Cardiac muscle cell (in vitro differentiated cells and primary cell): ENCODE measurements around the gene GRB10. TPM values are rescaled to one million over a fixed set of nuclear protein-coding genes. Genes with fewer than 3 reads are reported as not detected.

Experiments used
- DNase-seq, 2 donors: peaks; one replicate each; pipeline versions ENCODE4 v3.0.0 to v3.0.0-alpha.2; 2010 to 2017; ENCODE audit warnings: low read depth in 1 of 2, low spot score in 1 of 2
- H3K27ac ChIP-seq: fragments of 200-600 bp; sonication (generic); 2 replicates; pipeline ENCODE4 v1.5.1; 2016
- H3K27me3 ChIP-seq: fragments of 200-600 bp; sonication (generic); 2 replicates; pipeline ENCODE4 v1.6.0; 2016; ENCODE audit warnings: control low read depth
- H3K36me3 ChIP-seq: fragments of 200-600 bp; sonication (generic); 2 replicates; pipeline ENCODE4 v1.5.1; 2016; ENCODE audit warnings: control low read depth
- H3K4me1 ChIP-seq: fragments of 200-600 bp; sonication (generic); 2 replicates; pipeline ENCODE4 v1.8.1; 2017; ENCODE audit warnings: low read depth, mild to moderate bottlenecking, mixed run types
- H3K4me3 ChIP-seq: fragments of 200-600 bp; sonication (generic); 2 replicates; pipeline ENCODE4 v1.5.1; 2016; ENCODE audit warnings: mild to moderate bottlenecking
- H3K9me3 ChIP-seq: fragments of 200-600 bp; sonication (generic); 2 replicates; pipeline ENCODE4 v1.5.1; 2017; ENCODE audit warnings: low read depth, mild to moderate bottlenecking, control low read depth
- polyA plus RNA-seq: library from polyadenylated mRNA; unstranded; fragments of >200 nt; fragmentation: Nextera tagmentation; extraction: Ambion mirVana; gene quantifications from 2 replicates; pipeline ENCODE4 v1.2.1, GENCODE V29; 2016
- total RNA-seq: library from RNA; depleted of rRNA; stranded (reverse); fragments of >200 nt; gene quantifications from 2 replicates; pipeline ENCODE4 v1.2.3, GENCODE V29; 2016
- TF ChIP-seq, protein P1 (sequence below): IDR thresholded peaks from 2 replicates; pipeline ENCODE4 v1.5.1; 2012; ENCODE audit warnings: low read depth, mild to moderate bottlenecking, low read length

The GRB10 gene
- total and polyA plus RNA-seq, 2 experiments from 2014 or later: 9.9 to 25.3 TPM

DNA sequence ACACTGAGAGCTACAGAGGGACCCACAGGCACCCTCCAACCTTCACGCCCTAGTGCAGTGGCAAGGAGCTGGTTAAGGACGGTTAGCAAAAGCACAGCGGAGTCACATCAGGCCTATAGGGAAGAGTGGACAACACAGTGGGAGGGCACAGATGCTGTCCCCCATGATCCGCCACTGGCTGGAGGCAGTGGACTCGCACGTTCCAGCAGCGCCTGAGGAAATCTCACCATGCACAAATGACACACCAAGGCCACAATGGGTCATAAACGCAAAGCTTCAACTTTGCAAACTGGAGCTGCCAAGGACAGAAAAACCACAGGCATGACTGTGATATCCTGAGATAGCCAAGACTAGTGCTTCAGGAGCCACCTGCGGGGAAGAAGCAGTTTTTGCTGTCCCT, 58.8 kb downstream of the GRB10 start:
- H3K27me3 ChIP-seq: no peaks in the 10 kb centered on the region
- TF ChIP-seq, protein P1, sequence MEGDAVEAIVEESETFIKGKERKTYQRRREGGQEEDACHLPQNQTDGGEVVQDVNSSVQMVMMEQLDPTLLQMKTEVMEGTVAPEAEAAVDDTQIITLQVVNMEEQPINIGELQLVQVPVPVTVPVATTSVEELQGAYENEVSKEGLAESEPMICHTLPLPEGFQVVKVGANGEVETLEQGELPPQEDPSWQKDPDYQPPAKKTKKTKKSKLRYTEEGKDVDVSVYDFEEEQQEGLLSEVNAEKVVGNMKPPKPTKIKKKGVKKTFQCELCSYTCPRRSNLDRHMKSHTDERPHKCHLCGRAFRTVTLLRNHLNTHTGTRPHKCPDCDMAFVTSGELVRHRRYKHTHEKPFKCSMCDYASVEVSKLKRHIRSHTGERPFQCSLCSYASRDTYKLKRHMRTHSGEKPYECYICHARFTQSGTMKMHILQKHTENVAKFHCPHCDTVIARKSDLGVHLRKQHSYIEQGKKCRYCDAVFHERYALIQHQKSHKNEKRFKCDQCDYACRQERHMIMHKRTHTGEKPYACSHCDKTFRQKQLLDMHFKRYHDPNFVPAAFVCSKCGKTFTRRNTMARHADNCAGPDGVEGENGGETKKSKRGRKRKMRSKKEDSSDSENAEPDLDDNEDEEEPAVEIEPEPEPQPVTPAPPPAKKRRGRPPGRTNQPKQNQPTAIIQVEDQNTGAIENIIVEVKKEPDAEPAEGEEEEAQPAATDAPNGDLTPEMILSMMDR: no peak
- no peaks in the 10 kb centered on the region for H3K9me3 ChIP-seq
- H3K4me3 ChIP-seq: no peak overlapping the region
- DNase-seq: no peak
- H3K4me1 ChIP-seq: peaks cover 29% of the 10 kb centered on the region
- no peak overlapping the region for H3K27ac ChIP-seq
- H3K36me3 ChIP-seq: no peaks in the 10 kb centered on the region

DNA sequence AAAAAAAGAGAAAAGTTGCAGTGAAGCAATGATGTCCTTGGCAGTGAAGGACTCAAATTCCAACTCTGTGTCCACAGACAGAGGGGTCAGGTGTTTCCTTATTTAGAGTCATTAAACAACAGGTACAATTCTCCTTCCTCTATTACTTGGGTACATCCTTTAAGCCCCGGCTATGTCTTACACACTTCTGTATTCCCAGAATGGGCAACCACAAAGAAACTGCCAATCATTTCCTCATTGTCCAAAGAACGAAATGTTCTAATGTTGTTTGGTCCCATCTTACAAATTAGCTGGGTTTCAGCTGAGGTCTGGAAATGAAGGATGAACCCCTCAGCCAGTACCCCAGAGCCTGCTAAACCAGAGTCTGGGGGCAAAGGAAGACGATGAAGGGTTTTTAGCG, 59.5 kb downstream of the GRB10 start:
- peaks cover 36% of the 10 kb centered on the region for H3K4me1 ChIP-seq
- no peak overlapping the region for H3K27ac ChIP-seq
- no peak for DNase-seq
- no peaks in the 10 kb centered on the region for H3K36me3 ChIP-seq
- no peak overlapping the region for H3K4me3 ChIP-seq
- no peaks in the 10 kb centered on the region for H3K9me3 ChIP-seq
- no peaks in the 10 kb centered on the region for H3K27me3 ChIP-seq
- TF ChIP-seq, protein P1: no peak

DNA sequence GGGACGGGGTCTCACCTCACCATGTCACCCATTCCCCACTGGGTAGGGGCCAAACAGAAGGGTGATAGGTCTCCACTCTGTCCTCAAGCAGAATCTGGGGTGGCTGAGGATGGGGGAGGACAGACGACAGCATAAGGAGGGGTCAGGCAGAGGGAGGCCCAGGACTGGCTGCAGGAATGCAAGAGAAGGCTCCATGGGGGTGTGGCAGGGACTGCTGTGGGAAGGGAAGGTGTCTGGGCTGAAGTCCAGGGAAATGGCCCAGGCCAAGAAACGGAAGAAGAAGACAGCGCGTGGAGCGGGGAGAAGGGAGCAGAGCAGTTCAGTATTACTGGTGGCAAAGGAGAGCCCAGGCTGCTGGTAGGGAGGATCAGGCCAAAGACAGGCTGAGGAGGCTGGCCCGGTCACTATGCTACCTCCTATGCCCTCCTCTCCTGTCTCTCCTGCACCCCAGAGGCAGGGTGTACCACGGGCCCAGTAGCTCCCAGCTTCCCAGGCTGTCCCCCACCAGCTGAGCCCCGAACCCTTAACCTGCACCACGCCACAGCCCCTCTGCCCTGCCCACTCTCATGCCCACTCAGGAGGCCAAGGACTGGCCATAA, 60.9 kb downstream of the GRB10 start:
- TF ChIP-seq, protein P1: no peak
- DNase-seq: peak in 1 of 2 donors; percentile 56
- H3K27ac ChIP-seq: no peak overlapping the region

DNA sequence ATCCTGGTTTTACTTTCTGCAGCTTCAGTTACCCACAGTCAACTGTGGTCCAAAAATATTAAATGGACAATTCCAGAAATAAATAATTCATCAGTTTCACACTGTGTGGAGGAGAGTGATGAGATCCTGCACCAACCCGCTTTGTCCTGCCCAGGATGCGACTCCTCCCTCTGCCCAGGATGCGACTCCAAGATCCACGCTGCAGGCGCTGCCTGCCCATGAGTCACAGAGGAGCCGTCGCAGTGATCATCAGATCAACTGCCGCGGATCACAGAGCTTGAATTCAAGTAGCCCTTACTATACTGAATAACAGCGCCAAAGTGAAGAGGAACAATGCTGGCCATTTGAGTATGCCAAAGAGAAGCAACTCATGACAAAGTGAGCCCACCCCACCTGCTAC, 61.5 kb downstream of the GRB10 start:
- Histone ChIP-seq H3K27ac (no peak overlapping the region), H3K9me3 (no peaks in the 10 kb centered on the region), H3K4me1 (peaks cover 38% of the 10 kb centered on the region), H3K27me3 (no peaks in the 10 kb centered on the region), H3K4me3 (no peak overlapping the region), H3K36me3 (no peaks in the 10 kb centered on the region)
- TF ChIP-seq, protein P1: no peak
- no peak for DNase-seq

More for the DNA sequence above, 60.9 kb downstream of the GRB10 start:
- no peaks in the 10 kb centered on the region for H3K36me3 ChIP-seq
- H3K9me3 ChIP-seq: no peaks in the 10 kb centered on the region
- H3K4me1 ChIP-seq: peaks cover 38% of the 10 kb centered on the region
- H3K4me3 ChIP-seq: no peak overlapping the region
- no peaks in the 10 kb centered on the region for H3K27me3 ChIP-seq

DNA sequence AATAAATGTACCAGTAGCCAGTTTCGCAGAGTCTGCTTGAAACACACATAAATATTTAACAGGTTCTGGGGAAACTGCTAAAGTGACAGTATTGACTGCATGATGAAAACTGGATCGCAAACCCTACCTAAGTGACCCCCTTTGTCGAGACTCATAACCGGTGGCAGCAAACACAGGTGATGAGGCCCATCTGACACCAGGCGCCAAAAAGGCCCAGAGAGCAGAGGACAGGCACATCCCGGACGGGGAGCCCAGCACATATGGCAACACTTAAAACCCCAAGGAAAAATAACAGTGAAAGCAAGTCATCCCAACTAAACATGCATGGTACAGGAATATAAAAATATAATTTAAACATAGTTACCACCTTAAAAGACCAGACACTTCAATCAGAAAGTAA, 62.4 kb downstream of the GRB10 start:
- no peaks in the 10 kb centered on the region for H3K36me3 ChIP-seq
- H3K27me3 ChIP-seq: no peaks in the 10 kb centered on the region
- TF ChIP-seq, protein P1: no peak
- H3K9me3 ChIP-seq: no peaks in the 10 kb centered on the region
- peaks cover 38% of the 10 kb centered on the region for H3K4me1 ChIP-seq
- no peak for DNase-seq
- no peak overlapping the region for H3K27ac ChIP-seq
- H3K4me3 ChIP-seq: no peak overlapping the region
